H1 (cell line): ENCODE results near the gene UBE2E2. TPM values are rescaled to one million over a fixed set of nuclear protein-coding genes. Genes with fewer than 3 reads are reported as not detected.

Source experiments
- CTCF ChIA-PET: fragments of 300-600 bp; sonication (Branson Sonifier 250); formaldehyde crosslinking; loops from one replicate; lab custom pipeline; 2021; ENCODE audit not compliant: partially characterized antibody; lab: Charles Lee
- POLR2A ChIA-PET: fragments of 300-600 bp; sonication (Branson Sonifier 250); formaldehyde crosslinking; loops from one replicate; lab custom pipeline; 2021; ENCODE audit warnings: inconsistent platforms; ENCODE audit not compliant: partially characterized antibody; lab: Charles Lee
- DNase-seq, 2 experiments: peaks; one replicate each; pipeline versions ENCODE4 v3.0.0 to v3.0.0-alpha.2; 2010 to 2022; ENCODE audit warnings: low spot score in 2 of 2, low read depth in 1 of 2, mixed read lengths in 1 of 2
- FAIRE-seq: peaks from 2 replicates; lab custom pipeline; 2011; peaks lifted over from hg19 to GRCh38; lab: Jason Lieb, UNC
- H2AFZ ChIP-seq: 2 replicates; pipeline ENCODE4 v1.8.1; 2012; ENCODE audit warnings: low read length, inconsistent platforms
- H2AK5ac ChIP-seq: 2 replicates; pipeline ENCODE4 v1.6.1; 2013; ENCODE audit warnings: low read depth, low read length
- H2BK120ac ChIP-seq: replicated peaks from 2 replicates; pipeline ENCODE3; 2013; ENCODE audit warnings: low read depth, low read length, inconsistent platforms
- H2BK12ac ChIP-seq: 2 replicates; pipeline ENCODE4 v1.6.1; 2013; ENCODE audit warnings: low read depth, low read length
- H2BK15ac ChIP-seq: 2 replicates; pipeline ENCODE4 v1.6.1; 2013; ENCODE audit warnings: low read length
- H2BK20ac ChIP-seq: 2 replicates; pipeline ENCODE4 v1.6.1; 2013; ENCODE audit warnings: low read length
- H2BK5ac ChIP-seq: 2 replicates; pipeline ENCODE4 v1.6.1; 2013; ENCODE audit warnings: low read depth, low read length
- H3K14ac ChIP-seq: 2 replicates; pipeline ENCODE4 v1.6.1; 2013; ENCODE audit warnings: inconsistent platforms; ENCODE audit not compliant: insufficient read length
- H3K18ac ChIP-seq: 2 replicates; pipeline ENCODE4 v1.6.1; 2013; ENCODE audit warnings: low read length; ENCODE audit errors: extremely low read depth
- H3K23ac ChIP-seq: 2 replicates; pipeline ENCODE4 v1.6.1; 2013; ENCODE audit warnings: inconsistent platforms; ENCODE audit not compliant: insufficient read length
- H3K23me2 ChIP-seq: 2 replicates; pipeline ENCODE4 v1.6.1; 2013; ENCODE audit warnings: low read depth, low read length
- H3K27ac ChIP-seq: 2 replicates; pipeline ENCODE4 v1.6.1; 2011; ENCODE audit warnings: low read depth, low read length, inconsistent platforms
- H3K27me3 ChIP-seq, 4 experiments: replicated peaks in 1 of 4; 1 replicate in 1 of 4; 2 replicates in 3 of 4; pipeline versions ENCODE4 v1.6.1 to v1.8.1; 2011 to 2013; ENCODE audit warnings: low read length in 3 of 4, mild to moderate bottlenecking in 3 of 4, inconsistent platforms in 2 of 4, mixed read lengths in 2 of 4, moderate library complexity in 1 of 4; ENCODE audit not compliant: control insufficient read depth in 3 of 4, insufficient read depth in 3 of 4; ENCODE audit errors: extremely low read depth in 1 of 4
- H3K36me3 ChIP-seq, 4 experiments: 2 replicates each; pipeline versions ENCODE4 v1.6.1 to v1.8.1; 2011 to 2013; ENCODE audit warnings: mild to moderate bottlenecking in 4 of 4, low read length in 3 of 4, moderate library complexity in 2 of 4, control low read depth in 1 of 4, inconsistent platforms in 1 of 4; ENCODE audit not compliant: insufficient read depth in 4 of 4, control insufficient read depth in 2 of 4
- H3K4ac ChIP-seq: replicated peaks from 2 replicates; pipeline ENCODE3; 2013; ENCODE audit warnings: low read length, low read depth, mixed read lengths, inconsistent platforms; ENCODE audit not compliant: insufficient read length
- H3K4me1 ChIP-seq, 4 experiments: replicated peaks in 1 of 4; 1 replicate in 1 of 4; 2 replicates in 3 of 4; pipeline versions ENCODE4 v1.6.1 to v1.8.1; 2011 to 2013; ENCODE audit warnings: low read length in 3 of 4, inconsistent platforms in 2 of 4, mixed read lengths in 1 of 4; ENCODE audit not compliant: insufficient read depth in 4 of 4, control insufficient read depth in 3 of 4
- H3K4me2 ChIP-seq, 2 experiments: 2 replicates each; pipeline versions ENCODE4 v1.6.1 to v1.8.1; 2011 to 2013; ENCODE audit warnings: low read depth in 2 of 2, low read length in 2 of 2, control low read depth in 1 of 2, inconsistent platforms in 1 of 2, mild to moderate bottlenecking in 1 of 2; ENCODE audit not compliant: insufficient read depth in 1 of 2
- H3K4me3 ChIP-seq, 4 experiments: fragments of 200-600, 300-600 bp in 1 of 4; sonication (generic), shearing (Covaris generic), sonication (Bioruptor Twin) in 1 of 4; 2 replicates each; pipeline versions ENCODE4 v1.5.1 to v1.8.1; 2011 to 2016; ENCODE audit warnings: low read length in 4 of 4, low read depth in 3 of 4, control low read depth in 2 of 4, inconsistent platforms in 2 of 4, mild to moderate bottlenecking in 2 of 4, mixed read lengths in 1 of 4, moderate library complexity in 1 of 4; ENCODE audit not compliant: insufficient read depth in 2 of 4; ENCODE audit errors: extremely low read depth in 1 of 4
- H3K56ac ChIP-seq: replicated peaks from 2 replicates; pipeline ENCODE3; 2013; ENCODE audit warnings: low read depth, mild to moderate bottlenecking, mixed read lengths, low read length, inconsistent platforms; ENCODE audit not compliant: insufficient read length
- H3K79me1 ChIP-seq: 2 replicates; pipeline ENCODE4 v1.6.1; 2013; ENCODE audit warnings: low read depth, low read length, control low read depth
- H3K79me2 ChIP-seq, 2 experiments: 2 replicates each; pipeline versions ENCODE4 v1.6.1 to v1.8.1; 2012 to 2013; ENCODE audit warnings: low read length in 2 of 2, mild to moderate bottlenecking in 2 of 2, inconsistent platforms in 1 of 2; ENCODE audit not compliant: insufficient read depth in 2 of 2, control insufficient read depth in 1 of 2
- H3K9ac ChIP-seq, 4 experiments: replicated peaks in 1 of 4; 1 replicate in 1 of 4; 2 replicates in 3 of 4; pipeline versions ENCODE4 v1.6.1 to v1.8.1; 2011 to 2013; ENCODE audit warnings: low read depth in 3 of 4, low read length in 3 of 4, control low read depth in 2 of 4, mild to moderate bottlenecking in 2 of 4, moderate library complexity in 2 of 4, inconsistent platforms in 1 of 4; ENCODE audit errors: extremely low read depth in 1 of 4
- H3K9me3 ChIP-seq, 2 experiments: 2 replicates each; pipeline versions ENCODE4 v1.6.1 to v1.8.1; 2012 to 2013; ENCODE audit warnings: mild to moderate bottlenecking in 2 of 2, moderate library complexity in 2 of 2, control low read depth in 1 of 2, inconsistent platforms in 1 of 2, low read depth in 1 of 2, low read length in 1 of 2, mixed read lengths in 1 of 2; ENCODE audit not compliant: insufficient read depth in 2 of 2
- H4K20me1 ChIP-seq, 2 experiments: replicated peaks in 1 of 2; 2 replicates each; pipeline versions ENCODE3 to v1.8.1; 2011 to 2013; ENCODE audit warnings: inconsistent platforms in 2 of 2, low read length in 2 of 2, mild to moderate bottlenecking in 1 of 2; ENCODE audit not compliant: insufficient read depth in 2 of 2, control insufficient read depth in 1 of 2
- H4K5ac ChIP-seq: 2 replicates; pipeline ENCODE4 v1.6.1; 2013; ENCODE audit warnings: low read length, low read depth, mixed read lengths, inconsistent platforms; ENCODE audit not compliant: insufficient read length
- H4K8ac ChIP-seq: 2 replicates; pipeline ENCODE4 v1.8.0; 2013; ENCODE audit warnings: mild to moderate bottlenecking, moderate library complexity, low read length, inconsistent platforms; ENCODE audit not compliant: insufficient read depth; ENCODE audit errors: extremely low read depth
- H4K91ac ChIP-seq: replicated peaks from 2 replicates; pipeline ENCODE3; 2013; ENCODE audit warnings: low read length, mixed read lengths, inconsistent platforms; ENCODE audit not compliant: insufficient read length
- ASH2L ChIP-seq: fragments of 200-600, 300-600 bp; sonication (generic); IDR thresholded peaks from one replicate; pipeline ENCODE4 v1.7.1; 2017; ENCODE audit warnings: low read length
- BACH1 ChIP-seq: IDR thresholded peaks from 2 replicates; pipeline ENCODE4 v1.6.1; 2012; ENCODE audit warnings: low read length, improper control_type of control experiment
- BRCA1 ChIP-seq: IDR thresholded peaks from 2 replicates; pipeline ENCODE4 v1.6.1; 2012; ENCODE audit warnings: low read depth, low read length, improper control_type of control experiment
- CBX5 ChIP-seq: fragments of 300-800, 300-1000 bp; sonication (generic); IDR thresholded peaks from 2 replicates; pipeline ENCODE4 v1.7.1; 2016; ENCODE audit warnings: antibody characterized with exemption, low read length, low read depth
- EP300 ChIP-seq, 2 experiments: IDR thresholded peaks; 1 replicate in 1 of 2; 2 replicates in 1 of 2; pipeline ENCODE4 v1.6.1; 2011 to 2012; ENCODE audit warnings: low read depth in 2 of 2, low read length in 2 of 2, mild to moderate bottlenecking in 2 of 2, borderline replicate concordance in 1 of 2, inconsistent platforms in 1 of 2, moderate library complexity in 1 of 2
- GTF2F1 ChIP-seq: IDR thresholded peaks from 2 replicates; pipeline ENCODE4 v1.6.1; 2012; ENCODE audit warnings: low read depth, low read length, improper control_type of control experiment, borderline replicate concordance
- HDAC2 ChIP-seq, 2 experiments: fragments of 300-600 bp in 1 of 2; sonication (generic) in 1 of 2; IDR thresholded peaks; 2 replicates each; pipeline ENCODE4 v1.6.1; 2011 to 2012; ENCODE audit warnings: low read depth in 2 of 2, low read length in 2 of 2, mild to moderate bottlenecking in 2 of 2, moderate library complexity in 2 of 2, borderline replicate concordance in 1 of 2, inconsistent platforms in 1 of 2
- JUND ChIP-seq: IDR thresholded peaks from 2 replicates; pipeline ENCODE4 v1.6.1; 2011; ENCODE audit warnings: mild to moderate bottlenecking, improper control_type of control experiment, low read length
- POLR2A ChIP-seq, 2 experiments: IDR thresholded peaks; 1 replicate in 1 of 2; 2 replicates in 1 of 2; pipeline ENCODE4 v1.6.1; 2011; ENCODE audit warnings: low read depth in 2 of 2, low read length in 2 of 2, mild to moderate bottlenecking in 2 of 2; ENCODE audit errors: control extremely low read depth in 1 of 2
- RFX5 ChIP-seq: IDR thresholded peaks from 2 replicates; pipeline ENCODE4 v1.6.1; 2011; ENCODE audit warnings: low read depth, low read length, improper control_type of control experiment, borderline replicate concordance
- SP4 ChIP-seq: IDR thresholded peaks from 2 replicates; pipeline ENCODE4 v1.6.1; 2012; ENCODE audit warnings: low read length, inconsistent platforms
- SUZ12 ChIP-seq: fragments of 200-600 bp; sonication (generic); IDR thresholded peaks from 2 replicates; pipeline ENCODE4 v1.6.1; 2012; ENCODE audit warnings: mild to moderate bottlenecking, inconsistent platforms, low read length, moderate library complexity, mixed read lengths
- YY1 ChIP-seq: IDR thresholded peaks from 2 replicates; pipeline ENCODE4 v1.6.1; 2011; ENCODE audit warnings: low read depth, mild to moderate bottlenecking, low read length
- WGBS, 2 experiments: shearing (Covaris generic) in 1 of 2; methylation state at CpG; one replicate each; pipeline versions ENCODE4 v1.1.6 to v1.1.7; 2013 to 2015; ENCODE audit warnings: low lambda C conversion rate in 2 of 2, mixed read lengths in 2 of 2, inconsistent platforms in 1 of 2, low coverage in 1 of 2, missing lambda C conversion rate in 1 of 2; ENCODE audit not compliant: insufficient replicate concordance in 2 of 2, insufficient coverage in 1 of 2, insufficient read length in 1 of 2; ENCODE audit errors: extremely low coverage in 1 of 2, missing lambda C conversion rate in 1 of 2; 5-methylcytosine and 5-hydroxymethylcytosine counted together
- polyA plus RNA-seq, 7 experiments: library from polyadenylated mRNA; depleted of rRNA in 3 of 7; stranded (reverse) in 5 of 7; unstranded in 2 of 7; fragments of >200 nt in 5 of 7; fragments of 200-250 nt in 2 of 7; gene quantifications; 1 replicate in 5 of 7; 2 replicates in 1 of 7; 4 replicates in 1 of 7; pipeline versions ENCODE4 v1.2.1 to v1.2.3, GENCODE V29; 2011 to 2013; ENCODE audit warnings: missing spikeins in 2 of 7, mixed read lengths in 2 of 7
- total RNA-seq: library from RNA; stranded (reverse); fragmentation: NEBNext Ultra II Directional; extraction: Animal tissue kit (Norgen Biotek cat#: 25700); gene quantifications from 2 replicates; pipeline ENCODE4 v1.2.1, GENCODE V29; 2021
- TF ChIP-seq, protein P1 (sequence below): IDR thresholded peaks from 2 replicates; pipeline ENCODE4 v1.6.1; 2012; ENCODE audit warnings: low read length, inconsistent platforms

Gene UBE2E2
- total and polyA plus RNA-seq, 2 of the 8 experiments (the other 6 are each of a cell fraction or from before 2014, with no cell fraction given) = 57.6 to 70.6 TPM

- no peaks in the 10 kb centered on the region for H4K20me1 ChIP-seq
- no peaks in the 10 kb centered on the region for H3K4me1 ChIP-seq
- ChIA-PET CTCF (no interaction called here), POLR2A (no interaction called here)
- H3K4ac ChIP-seq = no peak overlapping the region
- H2AK5ac ChIP-seq = no peak overlapping the region
- no peak overlapping the region for H3K23ac ChIP-seq
- no peak overlapping the region for H2AFZ ChIP-seq
- no peaks in the 10 kb centered on the region for H3K36me3 ChIP-seq
- no peak overlapping the region for H3K4me3 ChIP-seq
- H2BK20ac ChIP-seq = no peak overlapping the region
- H2BK15ac ChIP-seq = no peak overlapping the region
- no peaks in the 10 kb centered on the region for H3K23me2 ChIP-seq
- H3K27me3 ChIP-seq = no peaks in the 10 kb centered on the region
- H3K9me3 ChIP-seq = 0 out of 4 replicates have a peak, but pooled peaks cover 0 to 2% of the 10 kb centered on the region in 2 experiments
- no peak overlapping the region for H3K18ac ChIP-seq
- no peak overlapping the region for H3K27ac ChIP-seq
- no peak overlapping the region for H2BK120ac ChIP-seq
- no peak overlapping the region for H2BK12ac ChIP-seq
- no peaks in the 10 kb centered on the region for H3K79me2 ChIP-seq
- no peak overlapping the region for H3K4me2 ChIP-seq
- no peak overlapping the region for H4K5ac ChIP-seq
- 88% methylated on average over 3 of the region's 3 CpGs; no CpG with 5 or more reads in 1 of the 2 experiments for WGBS, 2 experiments
- no peaks in the 10 kb centered on the region for H3K79me1 ChIP-seq
- DNase-seq (no peak), FAIRE-seq (no peak)
- no peak overlapping the region for H4K91ac ChIP-seq
- no peak overlapping the region for H3K14ac ChIP-seq
- no peak overlapping the region for H3K9ac ChIP-seq
- H4K8ac ChIP-seq = no peak overlapping the region
- H2BK5ac ChIP-seq = no peak overlapping the region
- H3K56ac ChIP-seq = no peak overlapping the region
- TF ChIP-seq BRCA1 (no peak), GTF2F1 (no peak), CBX5 (no peak), EP300 (IDR thresholded peaks at IDR 0.05; ENCODE audit: borderline replicate concordance in 1 of 2, low read depth in 2 of 2, low read length in 2 of 2) (no peak), JUND (no peak), POLR2A (IDR thresholded peaks at IDR 0.05; ENCODE audit: control extremely low read depth in 1 of 2, low read depth in 2 of 2, low read length in 2 of 2) (no peak), BACH1 (no peak), SP4 (no peak), HDAC2 (IDR thresholded peaks at IDR 0.05; ENCODE audit: borderline replicate concordance in 1 of 2, low read depth in 2 of 2, low read length in 2 of 2) (no peak), SUZ12 (no peak), YY1 (no peak), RFX5 (no peak), ASH2L (no peak)
- TF ChIP-seq, protein P1, sequence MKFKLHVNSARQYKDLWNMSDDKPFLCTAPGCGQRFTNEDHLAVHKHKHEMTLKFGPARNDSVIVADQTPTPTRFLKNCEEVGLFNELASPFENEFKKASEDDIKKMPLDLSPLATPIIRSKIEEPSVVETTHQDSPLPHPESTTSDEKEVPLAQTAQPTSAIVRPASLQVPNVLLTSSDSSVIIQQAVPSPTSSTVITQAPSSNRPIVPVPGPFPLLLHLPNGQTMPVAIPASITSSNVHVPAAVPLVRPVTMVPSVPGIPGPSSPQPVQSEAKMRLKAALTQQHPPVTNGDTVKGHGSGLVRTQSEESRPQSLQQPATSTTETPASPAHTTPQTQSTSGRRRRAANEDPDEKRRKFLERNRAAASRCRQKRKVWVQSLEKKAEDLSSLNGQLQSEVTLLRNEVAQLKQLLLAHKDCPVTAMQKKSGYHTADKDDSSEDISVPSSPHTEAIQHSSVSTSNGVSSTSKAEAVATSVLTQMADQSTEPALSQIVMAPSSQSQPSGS = no peak
Measured at GRCh38 chr3:23356923-23357322, 153.8 kb downstream of the UBE2E2 start.
